ENCODE data around the gene MRPS15. TPM values are rescaled to one million over a fixed set of nuclear protein-coding genes. Genes with fewer than 3 reads are reported as not detected.

MRPS15 gene
- total RNA-seq, 1 experiment from 2014 or later, result 200 TPM

DNA sequence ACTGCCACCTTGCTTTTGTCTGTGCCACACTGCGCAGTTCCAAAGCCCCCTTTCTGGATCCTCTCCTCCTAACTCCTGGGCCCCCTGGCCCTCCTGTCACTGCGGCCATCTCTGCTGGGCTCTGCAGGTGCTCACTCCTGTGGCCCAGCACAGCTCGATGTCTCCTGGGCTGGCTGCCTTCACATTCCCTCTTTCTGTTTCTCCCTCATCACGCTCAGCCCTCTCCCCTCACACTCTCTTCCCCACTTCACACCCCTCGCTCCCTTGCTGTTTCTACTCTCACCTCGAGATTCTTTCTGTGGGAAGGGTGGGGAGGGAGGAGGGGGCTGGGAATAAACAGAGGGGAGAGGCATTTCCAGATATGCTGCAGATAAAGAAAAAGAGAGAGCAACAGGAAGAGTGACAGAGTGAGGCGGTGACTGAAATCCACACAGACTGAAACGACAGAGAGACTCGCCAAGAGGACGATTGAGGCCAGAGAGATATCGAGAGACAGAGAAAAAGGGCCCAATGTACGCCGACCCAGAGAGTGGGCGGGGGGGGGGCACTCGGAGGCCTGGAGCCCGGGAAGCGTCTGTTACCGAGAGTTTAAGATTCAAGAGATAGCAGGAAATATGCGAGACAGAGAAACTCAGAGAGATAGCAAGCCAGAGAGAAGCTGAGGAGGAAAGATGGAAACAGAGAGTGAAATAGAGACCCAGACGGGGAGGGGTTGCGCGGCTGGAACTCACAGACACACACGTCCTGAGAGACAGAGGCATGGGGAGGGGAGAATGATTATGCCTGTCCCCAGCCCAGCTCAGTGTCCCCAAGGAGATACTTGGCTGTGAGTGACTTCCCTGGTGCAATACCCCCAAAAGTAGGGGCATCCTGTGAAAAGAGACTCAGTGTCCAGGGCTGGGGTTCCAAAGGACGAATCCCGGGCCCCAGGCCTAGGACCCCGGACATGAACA is 17.9 kb upstream of the MRPS15 start:
- DNase-seq, result no peak
- Histone ChIP-seq H3K4me3 (no peak overlapping the region), H4K20me1 (ENCODE audit: insufficient read depth) (no peaks in the 10 kb centered on the region), H3K36me3 (ENCODE audit: low read depth) (no peaks in the 10 kb centered on the region), H3K9me2 (ENCODE audit: insufficient read depth) (no peaks in the 10 kb centered on the region), H3K4me1 (replicated peaks; ENCODE audit: insufficient read depth) (peaks cover 29% of the 10 kb centered on the region), H3K79me2 (ENCODE audit: low read depth) (no peaks in the 10 kb centered on the region), H3K9me3 (ENCODE audit: insufficient read depth, low read depth) (no peaks in the 10 kb centered on the region), H3K4me2 (no peak overlapping the region), H3K27me3 (ENCODE audit: insufficient read depth, low read depth) (no peaks in the 10 kb centered on the region), H3K27ac (no peak overlapping the region), H2AFZ (no peak overlapping the region), H3F3A (ENCODE audit: insufficient read depth, low read depth) (peaks cover 25% of the 10 kb centered on the region)
- ChIA-PET CTCF (no interaction called here), POLR2A (ENCODE audit: unreplicated experiment) (interaction anchor here (0.7 kb wide), 1 partner anchor 1002 kb away, joined by 4 read pairs; no protein-coding TSS in a partner anchor)
- TF ChIP-seq EZH2 (IDR thresholded peaks at IDR 0.05; ENCODE audit: low read depth), result no peak
- TF ChIP-seq, protein P1, sequence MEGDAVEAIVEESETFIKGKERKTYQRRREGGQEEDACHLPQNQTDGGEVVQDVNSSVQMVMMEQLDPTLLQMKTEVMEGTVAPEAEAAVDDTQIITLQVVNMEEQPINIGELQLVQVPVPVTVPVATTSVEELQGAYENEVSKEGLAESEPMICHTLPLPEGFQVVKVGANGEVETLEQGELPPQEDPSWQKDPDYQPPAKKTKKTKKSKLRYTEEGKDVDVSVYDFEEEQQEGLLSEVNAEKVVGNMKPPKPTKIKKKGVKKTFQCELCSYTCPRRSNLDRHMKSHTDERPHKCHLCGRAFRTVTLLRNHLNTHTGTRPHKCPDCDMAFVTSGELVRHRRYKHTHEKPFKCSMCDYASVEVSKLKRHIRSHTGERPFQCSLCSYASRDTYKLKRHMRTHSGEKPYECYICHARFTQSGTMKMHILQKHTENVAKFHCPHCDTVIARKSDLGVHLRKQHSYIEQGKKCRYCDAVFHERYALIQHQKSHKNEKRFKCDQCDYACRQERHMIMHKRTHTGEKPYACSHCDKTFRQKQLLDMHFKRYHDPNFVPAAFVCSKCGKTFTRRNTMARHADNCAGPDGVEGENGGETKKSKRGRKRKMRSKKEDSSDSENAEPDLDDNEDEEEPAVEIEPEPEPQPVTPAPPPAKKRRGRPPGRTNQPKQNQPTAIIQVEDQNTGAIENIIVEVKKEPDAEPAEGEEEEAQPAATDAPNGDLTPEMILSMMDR (conservative IDR thresholded peaks at IDR 0.05), result no peak
- intact Hi-C loops (cut with micrococcal nuclease; ENCODE audit: unreplicated experiment), result no loop called here
- no TSS peak for BruUV-seq (replicated peaks)

DNA sequence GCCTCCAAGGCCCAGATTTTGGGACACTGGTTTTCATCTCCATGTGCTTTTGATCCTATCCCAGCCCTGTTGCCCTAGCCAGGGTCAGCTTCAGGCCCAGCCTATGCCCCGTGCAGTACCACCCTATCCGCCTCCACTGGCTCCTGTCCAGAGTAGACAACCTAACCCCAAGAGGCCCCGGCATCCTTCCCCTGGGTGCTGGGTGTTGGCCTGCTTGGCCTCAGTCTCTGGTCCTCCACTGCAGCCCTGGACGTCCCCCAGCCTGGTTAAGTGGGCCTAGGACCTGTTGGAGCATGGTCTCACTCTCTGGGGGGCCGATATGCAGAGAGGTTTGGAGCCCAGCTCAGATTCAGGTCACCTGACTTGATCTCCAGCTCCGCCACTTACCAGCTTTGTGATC is 16.9 kb upstream of the MRPS15 start:
- no peaks in the 10 kb centered on the region for H3K9me2 ChIP-seq (ENCODE audit: insufficient read depth)
- H3K4me2 ChIP-seq, result no peak overlapping the region
- no peaks in the 10 kb centered on the region for H3K36me3 ChIP-seq (ENCODE audit: low read depth)
- CTCF ChIA-PET, result no interaction called here
- no peaks in the 10 kb centered on the region for H4K20me1 ChIP-seq (ENCODE audit: insufficient read depth)
- POLR2A ChIA-PET (ENCODE audit: unreplicated experiment), result no interaction called here
- intact Hi-C loops (cut with micrococcal nuclease; ENCODE audit: unreplicated experiment), result no loop called here
- BruUV-seq (replicated peaks), result no TSS peak
- H3K9me3 ChIP-seq (ENCODE audit: insufficient read depth, low read depth), result no peaks in the 10 kb centered on the region
- DNase-seq, result no peak
- no peaks in the 10 kb centered on the region for H3K27me3 ChIP-seq (ENCODE audit: insufficient read depth, low read depth)
- peaks cover 21% of the 10 kb centered on the region for H3K4me1 ChIP-seq (replicated peaks; ENCODE audit: insufficient read depth)
- no peaks in the 10 kb centered on the region for H3K79me2 ChIP-seq (ENCODE audit: low read depth)
- no peak overlapping the region for H3K4me3 ChIP-seq
- H3K27ac ChIP-seq, result no peak overlapping the region
- TF ChIP-seq, protein P1 (conservative IDR thresholded peaks at IDR 0.05), result no peak
- TF ChIP-seq EZH2 (IDR thresholded peaks at IDR 0.05; ENCODE audit: low read depth), result no peak
- H3F3A ChIP-seq (ENCODE audit: insufficient read depth, low read depth), result peaks cover 15% of the 10 kb centered on the region; the same call in 1 of the 2 replicates
- no peak overlapping the region for H2AFZ ChIP-seq

DNA sequence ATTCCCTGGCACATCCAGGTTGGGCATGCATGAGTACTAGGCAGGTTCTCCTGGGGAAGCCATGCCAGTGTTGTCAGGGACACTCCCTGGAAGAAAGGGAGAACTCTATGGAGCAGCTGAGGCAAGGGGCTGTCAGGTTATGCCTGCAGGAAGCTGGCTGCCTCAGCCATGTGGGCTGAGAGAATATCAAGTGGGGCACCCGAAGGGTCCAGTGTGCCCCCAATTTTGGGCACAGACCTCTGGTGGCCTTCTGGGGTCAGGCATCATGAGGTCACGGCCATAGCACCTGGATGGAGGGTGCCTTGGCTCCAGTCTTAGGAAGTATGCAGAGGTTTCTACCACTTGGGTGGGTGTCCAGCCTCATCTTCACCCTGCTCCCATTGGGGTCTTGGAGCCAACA is 16.0 kb upstream of the MRPS15 start:
- no peaks in the 10 kb centered on the region for H3K9me3 ChIP-seq (ENCODE audit: insufficient read depth, low read depth)
- H2AFZ ChIP-seq, result no peak overlapping the region
- H3F3A ChIP-seq (ENCODE audit: insufficient read depth, low read depth), result peaks cover 6% of the 10 kb centered on the region; the same call in 1 of the 2 replicates
- no peaks in the 10 kb centered on the region for H3K27me3 ChIP-seq (ENCODE audit: insufficient read depth, low read depth)
- DNase-seq, result no peak
- H4K20me1 ChIP-seq (ENCODE audit: insufficient read depth), result no peaks in the 10 kb centered on the region
- TF ChIP-seq EZH2 (IDR thresholded peaks at IDR 0.05; ENCODE audit: low read depth), result no peak
- TF ChIP-seq, protein P1 (conservative IDR thresholded peaks at IDR 0.05), result no peak
- peak overlapping the region; percentile 6; the same call in 1 of the 2 replicates for H3K4me2 ChIP-seq
- no peaks in the 10 kb centered on the region for H3K36me3 ChIP-seq (ENCODE audit: low read depth)
- no peak overlapping the region for H3K27ac ChIP-seq
- no peaks in the 10 kb centered on the region for H3K9me2 ChIP-seq (ENCODE audit: insufficient read depth)
- ChIA-PET POLR2A (ENCODE audit: unreplicated experiment) (no interaction called here), CTCF (no interaction called here)
- intact Hi-C loops (cut with micrococcal nuclease; ENCODE audit: unreplicated experiment), result no loop called here
- H3K4me1 ChIP-seq (replicated peaks; ENCODE audit: insufficient read depth), result peaks cover 11% of the 10 kb centered on the region
- no TSS peak for BruUV-seq (replicated peaks)
- no peak overlapping the region for H3K4me3 ChIP-seq
- no peaks in the 10 kb centered on the region for H3K79me2 ChIP-seq (ENCODE audit: low read depth)

Measured in PC-9 (cell line).